ENCODE results near the gene RASL11B. TPM values are rescaled to one million over a fixed set of nuclear protein-coding genes. Genes with fewer than 3 reads are reported as not detected.

The RASL11B gene
- total RNA-seq, 1 experiment from 2014 or later, result 30.0 TPM

DNA sequence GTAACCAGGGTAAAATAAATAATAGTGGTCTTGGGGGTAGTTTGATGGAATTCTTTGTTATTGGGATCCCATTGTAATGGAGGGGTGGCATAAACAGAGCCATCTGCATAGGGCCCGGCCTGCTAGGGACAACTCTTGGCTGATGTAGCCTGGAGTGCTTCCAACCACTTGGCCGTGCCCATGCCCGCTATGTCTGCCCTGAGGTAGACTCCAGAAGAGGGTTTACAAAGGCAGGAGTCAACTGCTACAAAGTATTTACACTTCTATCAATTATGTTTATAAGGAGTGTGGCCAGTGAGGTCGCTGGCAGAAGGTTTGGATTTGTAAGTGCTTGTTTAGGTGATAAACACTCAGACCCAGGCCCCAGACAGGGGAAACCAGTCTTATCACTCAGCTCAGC, 8.1 kb downstream of the RASL11B start:
- no peak overlapping the region for H4K91ac ChIP-seq (ENCODE audit: insufficient read length, low read depth, low read length)
- no peak overlapping the region for H3K9ac ChIP-seq (ENCODE audit: extremely low read depth, insufficient read length, low read length)
- no peak overlapping the region for H3K27ac Mint-ChIP-seq
- H2BK15ac ChIP-seq (ENCODE audit: low read depth, low read length), result no peak overlapping the region
- H3K9me3 Mint-ChIP-seq, result no peaks in the 10 kb centered on the region; a peak in 2 of 5 replicates
- H3K9me3 ChIP-seq (ENCODE audit: control insufficient read depth, low read depth, low read length), result no peaks in the 10 kb centered on the region
- TF ChIP-seq, protein P1, sequence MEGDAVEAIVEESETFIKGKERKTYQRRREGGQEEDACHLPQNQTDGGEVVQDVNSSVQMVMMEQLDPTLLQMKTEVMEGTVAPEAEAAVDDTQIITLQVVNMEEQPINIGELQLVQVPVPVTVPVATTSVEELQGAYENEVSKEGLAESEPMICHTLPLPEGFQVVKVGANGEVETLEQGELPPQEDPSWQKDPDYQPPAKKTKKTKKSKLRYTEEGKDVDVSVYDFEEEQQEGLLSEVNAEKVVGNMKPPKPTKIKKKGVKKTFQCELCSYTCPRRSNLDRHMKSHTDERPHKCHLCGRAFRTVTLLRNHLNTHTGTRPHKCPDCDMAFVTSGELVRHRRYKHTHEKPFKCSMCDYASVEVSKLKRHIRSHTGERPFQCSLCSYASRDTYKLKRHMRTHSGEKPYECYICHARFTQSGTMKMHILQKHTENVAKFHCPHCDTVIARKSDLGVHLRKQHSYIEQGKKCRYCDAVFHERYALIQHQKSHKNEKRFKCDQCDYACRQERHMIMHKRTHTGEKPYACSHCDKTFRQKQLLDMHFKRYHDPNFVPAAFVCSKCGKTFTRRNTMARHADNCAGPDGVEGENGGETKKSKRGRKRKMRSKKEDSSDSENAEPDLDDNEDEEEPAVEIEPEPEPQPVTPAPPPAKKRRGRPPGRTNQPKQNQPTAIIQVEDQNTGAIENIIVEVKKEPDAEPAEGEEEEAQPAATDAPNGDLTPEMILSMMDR (conservative IDR thresholded peaks at IDR 0.05), result no peak
- peaks cover 18 to 27% (median 26%) of the 10 kb centered on the region in 3 experiments for H3K36me3 Mint-ChIP-seq (ENCODE audit: insufficient read depth in 1 of 3, low read depth in 3 of 3)
- H3K23ac ChIP-seq (ENCODE audit: insufficient read length, low read depth, low read length), result no peak overlapping the region
- no peaks in the 10 kb centered on the region for H3K27me3 ChIP-seq (ENCODE audit: insufficient read depth, low read length)
- no peak overlapping the region for H2AFZ ChIP-seq (ENCODE audit: low read length)
- no peak overlapping the region; a peak in 1 of 5 replicates for H3K4me3 Mint-ChIP-seq
- no peak overlapping the region for H2AK5ac ChIP-seq (ENCODE audit: insufficient read length, low read length)
- WGBS (ENCODE audit: extremely low coverage, insufficient read length, low lambda C conversion rate), result no CpG with 5 or more reads among the region's 4 CpGs
- no peaks in the 10 kb centered on the region for H3K23me2 ChIP-seq (ENCODE audit: insufficient read length, low read depth, low read length, poor library complexity, severe bottlenecking)
- no peak for DNase-seq
- no peak overlapping the region for H3K56ac ChIP-seq (ENCODE audit: insufficient read length, low read depth, low read length)
- H2BK12ac ChIP-seq (ENCODE audit: insufficient read length, low read depth, low read length), result no peak overlapping the region
- H3K14ac ChIP-seq (ENCODE audit: insufficient read depth, low read length), result no peak overlapping the region
- H4K5ac ChIP-seq (ENCODE audit: insufficient read length, low read depth, low read length), result no peak overlapping the region
- no peak overlapping the region for H4K8ac ChIP-seq (replicated peaks; ENCODE audit: insufficient read length, low read depth, low read length)
- peaks cover 9% of the 10 kb centered on the region for H3K4me1 ChIP-seq (ENCODE audit: insufficient read depth, low read length)
- no peak overlapping the region for H3K4me2 ChIP-seq (ENCODE audit: insufficient read depth, insufficient read length, low read length)
- no peaks in the 10 kb centered on the region for H3K79me2 ChIP-seq (ENCODE audit: insufficient read depth, low read length)
- H3K4me1 Mint-ChIP-seq, result peaks cover 72 to 73% of the 10 kb centered on the region in 2 experiments
- H4K20me1 ChIP-seq (ENCODE audit: control insufficient read depth, insufficient read depth, insufficient read length), result no peaks in the 10 kb centered on the region
- H3K4ac ChIP-seq (ENCODE audit: low read depth, low read length), result no peak overlapping the region
- H3K27me3 Mint-ChIP-seq (ENCODE audit: low read depth), result no peaks in the 10 kb centered on the region; the same call in 1 of the 2 replicates
- H3T11ph ChIP-seq (ENCODE audit: low read length), result no peak overlapping the region
- H3K79me1 ChIP-seq (ENCODE audit: insufficient read depth, low read depth, low read length, poor library complexity, severe bottlenecking), result no peaks in the 10 kb centered on the region
- H2BK5ac ChIP-seq (ENCODE audit: insufficient read length, low read length), result no peak overlapping the region
- H3K18ac ChIP-seq (ENCODE audit: insufficient read length, low read depth, low read length), result no peak overlapping the region
- no peak overlapping the region for H2BK120ac ChIP-seq (ENCODE audit: low read depth, low read length, poor library complexity, severe bottlenecking)
- H2BK20ac ChIP-seq (ENCODE audit: low read depth, low read length, poor library complexity, severe bottlenecking), result no peak overlapping the region
- no peak overlapping the region for H3K27ac ChIP-seq (ENCODE audit: insufficient read length, low read depth, low read length)

Data from H9 (cell line).